Smooth muscle cell (in vitro differentiated cells): Measurements from ENCODE around the gene IL6R. TPM values are rescaled to one million over a fixed set of nuclear protein-coding genes. Genes with fewer than 3 reads are reported as not detected.

Experiments
- DNase-seq: peaks from one replicate; lab custom pipeline; 2025; ENCODE audit not compliant: unreplicated experiment; lab: John Stamatoyannopoulos, UW
- H2AFZ ChIP-seq: fragments of 200-600 bp; sonication (generic); 2 replicates; pipeline ENCODE4 v1.6.0; 2016; ENCODE audit warnings: antibody characterized with exemption, low read depth, mild to moderate bottlenecking
- H3F3A ChIP-seq: fragments of 200-600 bp; sonication (generic); 2 replicates; pipeline ENCODE4 v1.6.0; 2017; ENCODE audit warnings: antibody characterized with exemption, low read depth
- H3K27ac ChIP-seq: fragments of 200-600 bp; sonication (generic); 2 replicates; pipeline ENCODE4 v1.5.1; 2016; ENCODE audit warnings: low read depth, mild to moderate bottlenecking
- H3K27me3 ChIP-seq: fragments of 200-600 bp; sonication (generic); 2 replicates; pipeline ENCODE4 v1.6.1; 2016; ENCODE audit warnings: low read depth, mild to moderate bottlenecking
- H3K36me3 ChIP-seq: fragments of 200-600 bp; sonication (generic); 2 replicates; pipeline ENCODE4 v1.5.1; 2016; ENCODE audit warnings: low read depth
- H3K4me1 ChIP-seq: fragments of 200-600 bp; sonication (generic); 2 replicates; pipeline ENCODE4 v1.5.1; 2016; ENCODE audit warnings: low read depth
- H3K4me2 ChIP-seq: fragments of 200-600 bp; sonication (generic); 2 replicates; pipeline ENCODE4 v1.6.0; 2016; ENCODE audit warnings: mild to moderate bottlenecking
- H3K4me3 ChIP-seq: fragments of 200-600 bp; sonication (generic); 2 replicates; pipeline ENCODE4 v1.5.1; 2016; ENCODE audit warnings: mild to moderate bottlenecking
- H3K79me2 ChIP-seq: fragments of 200-600 bp; sonication (generic); 2 replicates; pipeline ENCODE4 v1.6.0; 2016; ENCODE audit warnings: low read depth, mild to moderate bottlenecking
- H3K9ac ChIP-seq: fragments of 200-600 bp; sonication (generic); 2 replicates; pipeline ENCODE4 v1.6.0; 2016; ENCODE audit warnings: low read depth
- H3K9me3 ChIP-seq: fragments of 200-600 bp; sonication (generic); replicated peaks from 2 replicates; pipeline ENCODE4 v1.5.1; 2016; ENCODE audit warnings: low read depth
- H4K20me1 ChIP-seq: fragments of 200-600 bp; sonication (generic); 2 replicates; pipeline ENCODE4 v1.6.0; 2016; ENCODE audit warnings: low read depth
- WGBS: methylation state at CpG from one replicate; pipeline ENCODE4 v1.1.7; 2016; ENCODE audit warnings: low lambda C conversion rate; 5-methylcytosine and 5-hydroxymethylcytosine counted together
- polyA plus RNA-seq: library from polyadenylated mRNA; unstranded; fragments of >200 nt; fragmentation: Nextera tagmentation; extraction: Ambion mirVana; gene quantifications from 2 replicates; pipeline ENCODE4 v1.2.1, GENCODE V29; 2016
- total RNA-seq: library from RNA; depleted of rRNA; stranded (reverse); fragments of >200 nt; gene quantifications from 2 replicates; pipeline ENCODE4 v1.2.3, GENCODE V29; 2014
- TF ChIP-seq, protein P1 (sequence below): fragments of 200-600 bp; sonication (generic); IDR thresholded peaks from 2 replicates; pipeline ENCODE4 v1.5.1; 2017; ENCODE audit warnings: borderline replicate concordance, mild to moderate bottlenecking, antibody characterized with exemption; ENCODE audit not compliant: insufficient read depth, poor library complexity, severe bottlenecking

The IL6R gene
- total and polyA plus RNA-seq, 2 experiments from 2014 or later = 1.8 to 1.9 TPM

- no peak overlapping the region for H2AFZ ChIP-seq
- 85% methylated on average over 8 of the region's 8 CpGs for WGBS
- no peaks in the 10 kb centered on the region for H4K20me1 ChIP-seq
- H3K36me3 ChIP-seq = no peaks in the 10 kb centered on the region
- TF ChIP-seq, protein P1, sequence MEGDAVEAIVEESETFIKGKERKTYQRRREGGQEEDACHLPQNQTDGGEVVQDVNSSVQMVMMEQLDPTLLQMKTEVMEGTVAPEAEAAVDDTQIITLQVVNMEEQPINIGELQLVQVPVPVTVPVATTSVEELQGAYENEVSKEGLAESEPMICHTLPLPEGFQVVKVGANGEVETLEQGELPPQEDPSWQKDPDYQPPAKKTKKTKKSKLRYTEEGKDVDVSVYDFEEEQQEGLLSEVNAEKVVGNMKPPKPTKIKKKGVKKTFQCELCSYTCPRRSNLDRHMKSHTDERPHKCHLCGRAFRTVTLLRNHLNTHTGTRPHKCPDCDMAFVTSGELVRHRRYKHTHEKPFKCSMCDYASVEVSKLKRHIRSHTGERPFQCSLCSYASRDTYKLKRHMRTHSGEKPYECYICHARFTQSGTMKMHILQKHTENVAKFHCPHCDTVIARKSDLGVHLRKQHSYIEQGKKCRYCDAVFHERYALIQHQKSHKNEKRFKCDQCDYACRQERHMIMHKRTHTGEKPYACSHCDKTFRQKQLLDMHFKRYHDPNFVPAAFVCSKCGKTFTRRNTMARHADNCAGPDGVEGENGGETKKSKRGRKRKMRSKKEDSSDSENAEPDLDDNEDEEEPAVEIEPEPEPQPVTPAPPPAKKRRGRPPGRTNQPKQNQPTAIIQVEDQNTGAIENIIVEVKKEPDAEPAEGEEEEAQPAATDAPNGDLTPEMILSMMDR = no peak
- peaks cover 11% of the 10 kb centered on the region for H3F3A ChIP-seq
- H3K27me3 ChIP-seq = no peaks in the 10 kb centered on the region
- H3K4me1 ChIP-seq = peaks cover 11% of the 10 kb centered on the region
- no peaks in the 10 kb centered on the region for H3K79me2 ChIP-seq
- H3K9me3 ChIP-seq = no peaks in the 10 kb centered on the region
- no peak for DNase-seq
- no peak overlapping the region for H3K4me3 ChIP-seq
- H3K27ac ChIP-seq = no peak overlapping the region
- H3K9ac ChIP-seq = no peak overlapping the region
- H3K4me2 ChIP-seq = no peak overlapping the region
Measured at GRCh38 chr1:154427173-154428139, 22.3 kb downstream of the IL6R start.

DNA sequence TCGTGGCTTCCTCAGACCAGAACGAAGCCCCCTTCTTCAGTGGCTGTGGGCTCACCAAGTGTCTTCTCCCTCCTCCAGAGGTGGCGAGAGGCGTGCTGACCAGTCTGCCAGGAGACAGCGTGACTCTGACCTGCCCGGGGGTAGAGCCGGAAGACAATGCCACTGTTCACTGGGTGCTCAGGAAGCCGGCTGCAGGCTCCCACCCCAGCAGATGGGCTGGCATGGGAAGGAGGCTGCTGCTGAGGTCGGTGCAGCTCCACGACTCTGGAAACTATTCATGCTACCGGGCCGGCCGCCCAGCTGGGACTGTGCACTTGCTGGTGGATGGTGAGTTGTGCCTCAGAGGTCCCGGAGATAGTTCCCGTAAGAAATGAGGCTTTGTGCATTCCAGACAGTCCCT lies 24.0 kb downstream of the IL6R start:
- Histone ChIP-seq H3K9me3 (no peaks in the 10 kb centered on the region), H3K27ac (no peak overlapping the region), H3K4me3 (no peak overlapping the region), H3K36me3 (no peaks in the 10 kb centered on the region), H3K27me3 (no peaks in the 10 kb centered on the region), H4K20me1 (no peaks in the 10 kb centered on the region), H3K79me2 (no peaks in the 10 kb centered on the region), H3K9ac (no peak overlapping the region), H3K4me2 (no peak overlapping the region), H3F3A (peaks cover 11% of the 10 kb centered on the region), H2AFZ (no peak overlapping the region), H3K4me1 (peaks cover 8% of the 10 kb centered on the region)
- no peak for DNase-seq
- WGBS = 81% methylated on average over 15 of the region's 15 CpGs
- TF ChIP-seq, protein P1 = no peak

- Histone ChIP-seq H3K27me3 (no peaks in the 10 kb centered on the region), H2AFZ (no peak overlapping the region), H4K20me1 (no peaks in the 10 kb centered on the region), H3K9me3 (no peaks in the 10 kb centered on the region), H3K4me3 (no peak overlapping the region), H3K4me1 (peaks cover 8% of the 10 kb centered on the region), H3K36me3 (no peaks in the 10 kb centered on the region), H3K9ac (no peak overlapping the region), H3K27ac (no peak overlapping the region), H3K79me2 (no peaks in the 10 kb centered on the region), H3K4me2 (no peak overlapping the region), H3F3A (peaks cover 11% of the 10 kb centered on the region)
- DNase-seq = no peak
- 77% methylated on average over 17 of the region's 17 CpGs for WGBS
- TF ChIP-seq, protein P1 = no peak
Measured at GRCh38 chr1:154429841-154430611, 24.9 kb downstream of the IL6R start.
